ENCODE measurements around the gene NRDC.
"Not testable (repeated sequence)": the region's sequence is repeated elsewhere in the genome, so short reads cannot be mapped to it uniquely, and the experiment has no call there.

Gene NRDC

GRCh38 chr1:51819810-51820209 lies 58.7 kb downstream of the NRDC start:
- Histone ChIP-seq H3K4me3 (ENCODE audit: low read length in 2 of 2) (no peak overlapping the region), H3K4me1 (ENCODE audit: control insufficient read depth in 2 of 2, insufficient read depth in 1 of 2, low read depth in 1 of 2, low read length in 2 of 2) (no peaks in the 10 kb centered on the region), H3K9ac (ENCODE audit: low read depth, low read length, poor library complexity) (no peak overlapping the region), H4K91ac (ENCODE audit: low read depth, low read length, poor library complexity) (no peak overlapping the region), H3K4ac (ENCODE audit: low read length) (no peak overlapping the region), H2AK5ac (ENCODE audit: low read depth, low read length) (no peak overlapping the region), H2BK12ac (ENCODE audit: low read length) (no peak overlapping the region), H2AFZ (ENCODE audit: low read length) (no peak overlapping the region), H3K27me3 (ENCODE audit: control insufficient read depth in 3 of 3, insufficient read depth in 3 of 3, low read depth in 1 of 3, low read length in 3 of 3) (no peaks in the 10 kb centered on the region), H3K23ac (ENCODE audit: low read depth, low read length, poor library complexity) (no peak overlapping the region), H3K27ac (replicated peaks; ENCODE audit: low read length) (no peak overlapping the region), H2BK5ac (ENCODE audit: low read length) (no peak overlapping the region), H2BK15ac (ENCODE audit: low read length) (no peak overlapping the region), H3K9me3 (replicated peaks in 1 of 2; ENCODE audit: control insufficient read depth in 2 of 2, insufficient read depth in 1 of 2, low read depth in 1 of 2, low read length in 2 of 2) (no peaks in the 10 kb centered on the region), H3K4me2 (ENCODE audit: insufficient read depth, low read length, poor library complexity, severe bottlenecking) (no peak overlapping the region), H2BK120ac (ENCODE audit: low read depth, low read length) (no peak overlapping the region), H3K18ac (ENCODE audit: low read length) (no peak overlapping the region), H3K36me3 (replicated peaks in 1 of 2; ENCODE audit: control insufficient read depth in 2 of 2, insufficient read depth in 2 of 2, low read length in 2 of 2) (peaks cover 2 to 88% of the 10 kb centered on the region in 2 donors), H3K14ac (ENCODE audit: low read length) (no peak overlapping the region), H3K79me1 (ENCODE audit: low read depth, low read length) (no peaks in the 10 kb centered on the region), H4K8ac (ENCODE audit: low read depth, low read length) (no peak overlapping the region)
- DNase-seq (ENCODE audit: low spot score) = no peak
- WGBS, 2 donors (ENCODE audit: extremely low coverage in 2 of 2, insufficient read length in 2 of 2, insufficient replicate concordance in 1 of 2) = no CpG with 5 or more reads among the region's 1 CpG

- H4K8ac ChIP-seq (ENCODE audit: low read depth, low read length); H2BK15ac ChIP-seq (ENCODE audit: low read length); H3K27ac ChIP-seq (replicated peaks; ENCODE audit: low read length); H3K79me1 ChIP-seq (ENCODE audit: low read depth, low read length); H2BK12ac ChIP-seq (ENCODE audit: low read length); H3K9ac ChIP-seq (ENCODE audit: low read depth, low read length, poor library complexity); DNase-seq (ENCODE audit: low spot score); H2BK120ac ChIP-seq (ENCODE audit: low read depth, low read length); H3K4ac ChIP-seq (ENCODE audit: low read length); H3K4me1 ChIP-seq (ENCODE audit: control insufficient read depth in 2 of 2, insufficient read depth in 1 of 2, low read depth in 1 of 2, low read length in 2 of 2); H3K4me3 ChIP-seq (ENCODE audit: low read length in 2 of 2); H4K91ac ChIP-seq (ENCODE audit: low read depth, low read length, poor library complexity); H3K9me3 ChIP-seq (replicated peaks in 1 of 2; ENCODE audit: control insufficient read depth in 2 of 2, insufficient read depth in 1 of 2, low read depth in 1 of 2, low read length in 2 of 2); H3K4me2 ChIP-seq (ENCODE audit: insufficient read depth, low read length, poor library complexity, severe bottlenecking); H3K14ac ChIP-seq (ENCODE audit: low read length); H2BK5ac ChIP-seq (ENCODE audit: low read length); H3K23ac ChIP-seq (ENCODE audit: low read depth, low read length, poor library complexity); H2AK5ac ChIP-seq (ENCODE audit: low read depth, low read length); H2AFZ ChIP-seq (ENCODE audit: low read length); H3K18ac ChIP-seq (ENCODE audit: low read length); H3K27me3 ChIP-seq (ENCODE audit: control insufficient read depth in 3 of 3, insufficient read depth in 3 of 3, low read depth in 1 of 3, low read length in 3 of 3): not testable (repeated sequence)
- H3K36me3 ChIP-seq (replicated peaks in 1 of 2; ENCODE audit: control insufficient read depth in 2 of 2, insufficient read depth in 2 of 2, low read length in 2 of 2) = peaks cover 2 to 93% of the 10 kb centered on the region in 2 donors
- WGBS, 2 donors (ENCODE audit: extremely low coverage in 2 of 2, insufficient read length in 2 of 2, insufficient replicate concordance in 1 of 2) = no CpG with 5 or more reads among the region's 9 CpGs
Measured at GRCh38 chr1:51819021-51819420, 59.5 kb downstream of the NRDC start.

- Histone ChIP-seq H3K9ac (ENCODE audit: low read depth, low read length, poor library complexity) (no peak overlapping the region), H3K4me3 (ENCODE audit: low read length in 2 of 2) (no peak overlapping the region), H3K4me2 (ENCODE audit: insufficient read depth, low read length, poor library complexity, severe bottlenecking) (no peak overlapping the region), H4K8ac (ENCODE audit: low read depth, low read length) (no peak overlapping the region), H4K91ac (ENCODE audit: low read depth, low read length, poor library complexity) (no peak overlapping the region), H3K18ac (ENCODE audit: low read length) (no peak overlapping the region), H3K27ac (replicated peaks; ENCODE audit: low read length) (no peak overlapping the region), H2BK5ac (ENCODE audit: low read length) (no peak overlapping the region), H3K23ac (ENCODE audit: low read depth, low read length, poor library complexity) (no peak overlapping the region), H2AK5ac (ENCODE audit: low read depth, low read length) (no peak overlapping the region), H3K4ac (ENCODE audit: low read length) (no peak overlapping the region), H2BK12ac (ENCODE audit: low read length) (no peak overlapping the region), H3K27me3 (ENCODE audit: control insufficient read depth in 3 of 3, insufficient read depth in 3 of 3, low read depth in 1 of 3, low read length in 3 of 3) (no peaks in the 10 kb centered on the region), H3K14ac (ENCODE audit: low read length) (no peak overlapping the region), H3K79me1 (ENCODE audit: low read depth, low read length) (no peaks in the 10 kb centered on the region), H2BK15ac (ENCODE audit: low read length) (no peak overlapping the region), H3K9me3 (replicated peaks in 1 of 2; ENCODE audit: control insufficient read depth in 2 of 2, insufficient read depth in 1 of 2, low read depth in 1 of 2, low read length in 2 of 2) (no peaks in the 10 kb centered on the region), H2BK120ac (ENCODE audit: low read depth, low read length) (no peak overlapping the region), H3K4me1 (ENCODE audit: control insufficient read depth in 2 of 2, insufficient read depth in 1 of 2, low read depth in 1 of 2, low read length in 2 of 2) (no peaks in the 10 kb centered on the region), H3K36me3 (replicated peaks in 1 of 2; ENCODE audit: control insufficient read depth in 2 of 2, insufficient read depth in 2 of 2, low read length in 2 of 2) (peaks cover 2 to 95% of the 10 kb centered on the region in 2 donors), H2AFZ (ENCODE audit: low read length) (no peak overlapping the region)
- no peak for DNase-seq (ENCODE audit: low spot score)
- no CpG with 5 or more reads among the region's 3 CpGs for WGBS, 2 donors (ENCODE audit: extremely low coverage in 2 of 2, insufficient read length in 2 of 2, insufficient replicate concordance in 1 of 2)
Measured at GRCh38 chr1:51818487-51818886, 60.0 kb downstream of the NRDC start.

GRCh38 chr1:51814513-51814912 lies 64.0 kb downstream of the NRDC start:
- Histone ChIP-seq H4K91ac (ENCODE audit: low read depth, low read length, poor library complexity) (no peak overlapping the region), H2BK5ac (ENCODE audit: low read length) (no peak overlapping the region), H3K14ac (ENCODE audit: low read length) (no peak overlapping the region), H3K4me3 (ENCODE audit: low read length in 2 of 2) (no peak overlapping the region), H3K9ac (ENCODE audit: low read depth, low read length, poor library complexity) (no peak overlapping the region), H3K23ac (ENCODE audit: low read depth, low read length, poor library complexity) (no peak overlapping the region), H2BK120ac (ENCODE audit: low read depth, low read length) (no peak overlapping the region), H3K27me3 (ENCODE audit: control insufficient read depth in 3 of 3, insufficient read depth in 3 of 3, low read depth in 1 of 3, low read length in 3 of 3) (no peaks in the 10 kb centered on the region), H2AFZ (ENCODE audit: low read length) (no peak overlapping the region), H3K18ac (ENCODE audit: low read length) (no peak overlapping the region), H3K36me3 (replicated peaks in 1 of 2; ENCODE audit: control insufficient read depth in 2 of 2, insufficient read depth in 2 of 2, low read length in 2 of 2) (peaks cover 7 to 95% of the 10 kb centered on the region in 2 donors), H3K4ac (ENCODE audit: low read length) (no peak overlapping the region), H3K9me3 (replicated peaks in 1 of 2; ENCODE audit: control insufficient read depth in 2 of 2, insufficient read depth in 1 of 2, low read depth in 1 of 2, low read length in 2 of 2) (no peaks in the 10 kb centered on the region), H3K4me2 (ENCODE audit: insufficient read depth, low read length, poor library complexity, severe bottlenecking) (no peak overlapping the region), H3K27ac (replicated peaks; ENCODE audit: low read length) (no peak overlapping the region), H2BK12ac (ENCODE audit: low read length) (no peak overlapping the region), H3K79me1 (ENCODE audit: low read depth, low read length) (no peaks in the 10 kb centered on the region), H4K8ac (ENCODE audit: low read depth, low read length) (no peak overlapping the region), H2AK5ac (ENCODE audit: low read depth, low read length) (no peak overlapping the region), H3K4me1 (ENCODE audit: control insufficient read depth in 2 of 2, insufficient read depth in 1 of 2, low read depth in 1 of 2, low read length in 2 of 2) (no peaks in the 10 kb centered on the region), H2BK15ac (ENCODE audit: low read length) (no peak overlapping the region)
- WGBS, 2 donors (ENCODE audit: extremely low coverage in 2 of 2, insufficient read length in 2 of 2, insufficient replicate concordance in 1 of 2) = no CpG with 5 or more reads among the region's 1 CpG
- DNase-seq (ENCODE audit: low spot score) = no peak

All from neuronal stem cell (in vitro differentiated cells).